GM12873 (cell line): ENCODE measurements around the gene FOXA3.

Source experiments
- TF ChIP-seq, protein P1 (sequence below): IDR thresholded peaks from 2 replicates; pipeline ENCODE4 v1.5.1; 2012; ENCODE audit warnings: low read depth, mild to moderate bottlenecking, moderate library complexity, low read length, control low read depth; ENCODE audit not compliant: insufficient read depth; ENCODE audit errors: missing control alignments

The FOXA3 gene

DNA sequence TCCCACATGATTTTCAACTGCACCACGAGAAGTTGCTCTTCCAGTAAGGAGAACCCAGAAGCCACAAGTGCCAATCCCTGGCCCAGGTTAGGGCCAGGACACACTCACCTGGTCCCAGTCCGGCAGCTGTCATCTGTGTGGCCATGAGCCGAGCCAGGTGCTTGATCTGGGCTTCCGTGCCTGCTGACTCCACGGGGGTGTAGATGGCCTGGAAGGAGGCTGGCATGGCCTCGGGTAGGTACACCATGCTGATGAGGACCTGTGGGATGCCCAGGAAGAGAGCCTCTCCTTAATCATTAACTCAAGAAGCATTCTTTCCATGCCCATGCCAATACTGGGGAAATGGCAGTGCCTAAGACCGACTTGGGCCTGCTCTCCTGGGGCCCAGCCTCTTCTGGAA lies 29.2 kb upstream of the FOXA3 start:
- TF ChIP-seq, protein P1, sequence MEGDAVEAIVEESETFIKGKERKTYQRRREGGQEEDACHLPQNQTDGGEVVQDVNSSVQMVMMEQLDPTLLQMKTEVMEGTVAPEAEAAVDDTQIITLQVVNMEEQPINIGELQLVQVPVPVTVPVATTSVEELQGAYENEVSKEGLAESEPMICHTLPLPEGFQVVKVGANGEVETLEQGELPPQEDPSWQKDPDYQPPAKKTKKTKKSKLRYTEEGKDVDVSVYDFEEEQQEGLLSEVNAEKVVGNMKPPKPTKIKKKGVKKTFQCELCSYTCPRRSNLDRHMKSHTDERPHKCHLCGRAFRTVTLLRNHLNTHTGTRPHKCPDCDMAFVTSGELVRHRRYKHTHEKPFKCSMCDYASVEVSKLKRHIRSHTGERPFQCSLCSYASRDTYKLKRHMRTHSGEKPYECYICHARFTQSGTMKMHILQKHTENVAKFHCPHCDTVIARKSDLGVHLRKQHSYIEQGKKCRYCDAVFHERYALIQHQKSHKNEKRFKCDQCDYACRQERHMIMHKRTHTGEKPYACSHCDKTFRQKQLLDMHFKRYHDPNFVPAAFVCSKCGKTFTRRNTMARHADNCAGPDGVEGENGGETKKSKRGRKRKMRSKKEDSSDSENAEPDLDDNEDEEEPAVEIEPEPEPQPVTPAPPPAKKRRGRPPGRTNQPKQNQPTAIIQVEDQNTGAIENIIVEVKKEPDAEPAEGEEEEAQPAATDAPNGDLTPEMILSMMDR, result no peak

DNA sequence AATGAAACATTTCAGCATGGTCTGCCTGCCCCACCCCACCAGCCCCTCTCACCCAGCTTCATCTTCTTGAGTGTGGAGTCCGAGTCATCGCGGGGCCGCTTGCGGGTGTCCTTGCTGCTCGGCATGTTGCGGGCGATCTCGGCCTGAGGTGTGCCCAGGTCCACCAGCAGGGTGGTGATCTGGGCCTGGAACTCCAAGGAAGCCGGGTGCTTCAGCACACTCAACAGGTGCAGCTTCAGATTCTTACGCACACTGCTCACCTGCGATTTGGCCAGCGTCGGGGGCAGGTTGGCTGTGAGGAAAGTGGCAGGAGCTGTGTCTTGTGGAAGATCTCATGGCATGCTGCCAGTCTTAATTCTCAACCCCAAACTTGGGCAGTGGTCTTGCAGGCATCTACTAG lies 21.9 kb upstream of the FOXA3 start:
- TF ChIP-seq, protein P1, result no peak

DNA sequence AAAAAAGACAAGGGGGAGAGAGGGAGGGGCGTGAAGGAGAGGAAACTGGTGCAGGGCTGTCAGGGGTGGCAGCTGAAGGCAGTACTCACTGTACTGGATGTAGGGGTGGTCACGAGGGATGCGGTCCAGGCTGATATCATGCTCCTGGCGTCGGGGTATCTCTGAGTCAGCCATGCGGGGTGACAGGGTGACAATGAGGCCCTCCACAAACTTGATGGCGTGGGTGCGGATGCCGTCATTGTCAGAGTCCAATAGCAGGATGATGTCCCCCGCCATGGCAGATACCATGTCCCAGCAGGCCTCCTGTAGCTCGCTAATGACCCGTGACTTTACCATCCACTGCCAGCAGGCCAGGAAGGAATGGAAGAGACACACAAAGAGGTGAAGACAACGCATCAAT lies 16.5 kb upstream of the FOXA3 start:
- TF ChIP-seq, protein P1, result no peak

DNA sequence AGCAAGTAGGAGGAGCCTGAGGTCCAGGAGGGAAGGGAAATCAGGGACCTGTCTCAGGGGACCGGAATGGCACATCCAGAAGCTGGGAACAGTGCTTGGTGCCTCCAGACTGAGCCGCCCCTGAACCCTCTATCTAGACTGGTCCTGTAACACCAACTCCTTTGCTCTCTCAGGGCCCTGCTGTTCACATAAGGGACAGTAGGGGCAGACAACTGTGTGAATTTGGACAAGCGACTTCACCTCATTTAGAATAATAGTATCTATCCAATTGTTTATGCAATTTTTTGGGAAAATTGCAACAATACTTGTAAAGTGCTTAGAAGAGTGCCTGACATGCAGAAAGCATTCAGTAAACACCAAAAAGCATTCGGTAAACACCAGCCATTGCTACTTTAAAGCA lies 15.2 kb upstream of the FOXA3 start:
- TF ChIP-seq, protein P1, result peak; percentile 47

DNA sequence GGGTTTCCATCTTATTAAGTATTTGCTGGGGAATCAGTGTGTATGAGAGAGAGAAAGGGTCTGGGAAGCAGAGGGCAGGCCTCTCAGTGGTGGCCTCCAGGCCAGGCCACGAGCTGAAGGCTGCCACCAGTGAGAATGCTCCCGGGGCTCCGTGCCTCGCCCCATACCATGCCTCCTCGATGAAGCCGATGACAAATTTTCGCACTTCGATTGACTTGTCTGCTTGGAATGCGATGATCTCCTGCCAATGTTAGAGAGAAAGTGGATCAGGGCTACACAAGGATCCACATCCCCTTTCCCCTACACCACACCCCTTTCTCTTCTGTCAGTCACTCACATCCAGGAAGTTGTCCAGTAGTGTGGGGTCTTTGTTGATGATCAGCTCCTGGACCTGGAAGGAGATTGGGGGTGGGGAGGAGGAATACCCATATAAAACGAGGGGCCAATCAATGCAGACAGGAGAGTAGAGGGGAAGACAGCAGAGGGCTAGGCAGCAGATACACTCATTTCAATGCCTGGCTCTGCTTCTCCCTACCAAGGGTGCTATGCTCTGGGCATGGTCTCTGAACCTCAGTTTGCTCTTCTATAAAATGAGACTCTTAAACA lies 11.9 kb upstream of the FOXA3 start:
- TF ChIP-seq, protein P1, result no peak

DNA sequence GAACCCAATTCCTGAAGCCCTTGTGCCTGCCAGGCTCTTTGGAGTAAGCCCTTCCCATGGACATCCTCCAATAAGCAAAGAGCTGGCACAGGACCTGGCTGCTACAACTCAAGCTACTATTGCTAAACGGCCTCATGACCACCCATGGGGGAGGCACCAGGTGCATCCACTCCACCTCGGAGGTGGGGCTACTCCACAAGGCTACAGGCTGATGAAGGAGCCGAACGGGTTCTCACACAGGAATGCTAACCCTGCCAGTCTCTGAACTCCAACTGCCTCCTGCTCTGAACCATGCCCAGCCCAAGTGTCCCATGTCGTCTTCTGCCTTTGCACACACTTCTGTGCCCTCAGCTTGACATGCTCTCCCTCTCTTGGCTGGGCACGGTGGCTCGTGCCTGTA lies 11.1 kb upstream of the FOXA3 start:
- TF ChIP-seq, protein P1, result no peak

DNA sequence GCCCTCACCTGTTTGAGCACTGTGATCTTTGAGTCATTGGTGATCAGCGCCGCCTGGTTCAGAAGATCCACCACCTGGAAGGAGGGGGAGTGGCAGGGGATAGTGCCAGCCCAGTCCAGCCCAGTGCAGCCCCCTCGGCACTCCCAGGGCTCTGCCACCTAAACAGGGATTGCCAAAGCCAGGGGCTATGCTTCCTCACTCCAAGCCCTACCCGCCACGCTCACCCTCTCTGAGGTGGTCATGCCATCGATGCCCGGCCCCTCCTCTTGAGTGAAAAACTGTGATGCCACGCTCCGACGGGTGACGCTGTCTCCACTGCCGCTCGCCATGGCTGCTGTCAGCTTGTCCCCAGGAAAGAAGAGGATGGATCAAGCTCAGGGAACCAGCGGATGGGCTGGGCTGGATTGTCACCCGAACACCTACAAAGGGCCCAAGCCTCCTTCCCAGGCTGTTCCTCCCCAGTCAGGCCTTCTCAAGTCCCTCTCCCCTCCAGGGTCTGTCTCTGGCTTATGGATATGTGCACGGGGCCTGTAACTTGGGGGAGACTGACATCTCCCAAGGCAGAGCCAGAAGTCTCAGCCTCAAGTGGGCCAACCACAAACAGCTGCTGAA lies 9.9 kb upstream of the FOXA3 start:
- TF ChIP-seq, protein P1, result no peak
